Right forelimb (tissue), 1 donor: ENCODE data around the gene BICD1.

Experiments
- DNase-seq: peaks from one replicate; pipeline ENCODE4 v3.0.0-alpha.2; 2018

BICD1 gene

GRCh38 chr12:32104572-32105355 lies 1.9 kb upstream of the BICD1 start:
- DNase-seq = no peak

- DNase-seq = no peak
Observed at GRCh38 chr12:32105986-32106516, 596 bp upstream of the BICD1 start.

GRCh38 chr12:32107359-32108267 lies 966 bp downstream of the BICD1 start:
- DNase-seq = peak; percentile 43

- DNase-seq = no peak
Observed at GRCh38 chr12:32108787-32109186, 2.1 kb downstream of the BICD1 start.

- DNase-seq = no peak
Observed at GRCh38 chr12:32110417-32110816, 3.8 kb downstream of the BICD1 start.

GRCh38 chr12:32110942-32111341 lies 4.3 kb downstream of the BICD1 start:
- DNase-seq = no peak

GRCh38 chr12:32115404-32116104 lies 8.9 kb downstream of the BICD1 start:
- peak; percentile 52 for DNase-seq

GRCh38 chr12:32116897-32117296 lies 10.2 kb downstream of the BICD1 start:
- DNase-seq = no peak

GRCh38 chr12:32117316-32117715 lies 10.7 kb downstream of the BICD1 start:
- DNase-seq = no peak

GRCh38 chr12:32118806-32119205 lies 12.2 kb downstream of the BICD1 start:
- DNase-seq = no peak

- no peak for DNase-seq
Observed at GRCh38 chr12:32120419-32120818, 13.8 kb downstream of the BICD1 start.

GRCh38 chr12:32124637-32125036 lies 18.0 kb downstream of the BICD1 start:
- no peak for DNase-seq

- DNase-seq = no peak
Observed at GRCh38 chr12:32125455-32126084, 18.9 kb downstream of the BICD1 start.

GRCh38 chr12:32126720-32127119 lies 20.1 kb downstream of the BICD1 start:
- DNase-seq = no peak

- no peak for DNase-seq
Observed at GRCh38 chr12:32131666-32132065, 25.0 kb downstream of the BICD1 start.

- DNase-seq = no peak
Observed at GRCh38 chr12:32134101-32134888, 27.6 kb downstream of the BICD1 start.

- DNase-seq = no peak
Observed at GRCh38 chr12:32135967-32136366, 29.3 kb downstream of the BICD1 start.

- DNase-seq = no peak
Observed at GRCh38 chr12:32136404-32136803, 29.8 kb downstream of the BICD1 start.

- no peak for DNase-seq
Observed at GRCh38 chr12:32139064-32139421, 32.4 kb downstream of the BICD1 start.

GRCh38 chr12:32140877-32141276 lies 34.2 kb downstream of the BICD1 start:
- no peak for DNase-seq

GRCh38 chr12:32145096-32145495 lies 38.4 kb downstream of the BICD1 start:
- no peak for DNase-seq
